ENCODE data around the gene FDXACB1. TPM values are rescaled to one million over a fixed set of nuclear protein-coding genes. Genes with fewer than 3 reads are reported as not detected.
A peak's percentile ranks its signal among the peaks of the same experiment; 100 is the strongest.

The FDXACB1 gene
- total RNA-seq, 2 donors from 2014 or later, result 6.2 to 7.9 TPM

GRCh38 chr11:111879637-111879960 lies 634 bp upstream of the FDXACB1 start:
- peak overlapping the region; percentile 95 to 96 for H3K27ac Mint-ChIP-seq
- no peaks in the 10 kb centered on the region for H3K27me3 Mint-ChIP-seq
- H3K4me1 Mint-ChIP-seq (ENCODE audit: low read depth in 2 of 2), result peaks cover 13 to 15% of the 10 kb centered on the region in 2 donors
- peaks cover 3% of the 10 kb centered on the region for H3K9me3 Mint-ChIP-seq
- ATAC-seq (no peak), DNase-seq (ENCODE audit: low spot score) (no peak)
- H3K36me3 Mint-ChIP-seq, result peaks cover 5% of the 10 kb centered on the region
- peak overlapping the region; percentile 96 for H3K4me3 Mint-ChIP-seq

- ATAC-seq, result no peak
- H3K36me3 Mint-ChIP-seq, result peaks cover 5% of the 10 kb centered on the region
These were observed 548 bp downstream of the FDXACB1 start for GRCh38 chr11:111878385-111878848.

GRCh38 chr11:111871693-111872161 lies 7.2 kb downstream of the FDXACB1 start:
- no peak for DNase-seq (ENCODE audit: low spot score)
- H3K4me3 Mint-ChIP-seq, result peak overlapping the region; percentile 97
- ATAC-seq, result no peak
- H3K36me3 Mint-ChIP-seq, result peaks cover 5% of the 10 kb centered on the region
- H3K27ac Mint-ChIP-seq, result peak overlapping the region; percentile 87 to 96
- H3K27me3 Mint-ChIP-seq, result no peaks in the 10 kb centered on the region
- peaks cover 25% of the 10 kb centered on the region in 2 donors for H3K4me1 Mint-ChIP-seq (ENCODE audit: low read depth in 2 of 2)
- no peaks in the 10 kb centered on the region for H3K9me3 Mint-ChIP-seq

More at GRCh38 chr11:111878385-111878848, 548 bp downstream of the FDXACB1 start:
- Mint-ChIP-seq H3K4me1 (ENCODE audit: low read depth in 2 of 2) (peaks cover 15% of the 10 kb centered on the region in 2 donors), H3K27me3 (no peaks in the 10 kb centered on the region), H3K27ac (peak overlapping the region; percentile 95 to 96), H3K9me3 (peaks cover 3% of the 10 kb centered on the region), H3K4me3 (peak overlapping the region; percentile 96)
- no peak for DNase-seq (ENCODE audit: low spot score)

DNA sequence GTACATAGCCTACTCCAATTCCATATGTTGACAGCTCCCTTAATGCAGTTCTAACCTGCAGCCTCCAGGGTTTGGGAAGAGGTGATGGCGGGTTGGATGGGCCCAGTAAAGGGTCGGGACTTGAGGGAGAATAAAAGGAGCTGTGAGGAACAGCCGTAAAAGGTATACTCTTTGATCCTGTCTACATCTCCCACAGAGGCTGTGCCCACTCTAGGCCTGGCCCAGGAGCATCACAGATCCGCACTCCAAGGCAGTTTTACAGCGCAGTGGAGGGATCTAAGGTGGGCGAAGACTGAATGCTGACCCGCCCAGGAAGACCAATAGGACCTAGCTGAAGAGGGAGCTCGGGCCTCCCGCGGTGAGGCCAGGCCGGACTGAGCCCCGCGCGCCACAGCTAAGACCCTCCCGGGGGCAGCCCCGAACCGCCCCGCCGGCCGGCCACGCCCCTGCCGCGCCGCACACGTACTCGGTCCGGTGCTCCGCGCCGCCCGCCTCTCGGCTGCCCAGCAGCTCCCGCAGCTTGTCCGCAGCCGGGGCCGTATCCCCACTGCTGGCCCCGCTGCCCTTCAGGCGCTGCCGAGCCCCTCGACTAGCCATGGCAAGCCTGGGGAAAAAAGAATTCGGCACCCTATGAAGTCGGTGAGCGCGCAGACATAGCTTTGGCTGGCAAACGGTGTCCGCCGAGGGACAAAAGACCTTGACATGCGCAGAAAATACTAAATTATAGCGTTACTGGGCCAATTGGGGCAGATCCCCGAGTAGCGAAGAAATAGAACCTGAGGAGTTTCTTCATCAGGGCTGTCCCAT lies 7.9 kb downstream of the FDXACB1 start, which contains the start of gene ALG9:
ALG9 (minus strand) TSS at position 696 of the 807 bp plus-strand sequence; CDS start at position 597, 99 bp downstream.
- peak; percentile 97 for ATAC-seq
- H3K9me3 Mint-ChIP-seq, result no peaks in the 10 kb centered on the region
- peak; percentile 86 for DNase-seq (ENCODE audit: low spot score)
- H3K36me3 Mint-ChIP-seq, result peaks cover 11% of the 10 kb centered on the region
- H3K4me3 Mint-ChIP-seq, result peak within 1 kb of the TSS; percentile 97
- H3K27me3 Mint-ChIP-seq, result no peaks in the 10 kb centered on the region
- peaks cover 25% of the 10 kb centered on the region in 2 donors for H3K4me1 Mint-ChIP-seq (ENCODE audit: low read depth in 2 of 2)
- peak within 1 kb of the TSS; percentile 87 to 96 for H3K27ac Mint-ChIP-seq

- H3K27ac Mint-ChIP-seq, result peak overlapping the region; percentile 87 to 96
- no peaks in the 10 kb centered on the region for H3K9me3 Mint-ChIP-seq
- peaks cover 25% of the 10 kb centered on the region in 2 donors for H3K4me1 Mint-ChIP-seq (ENCODE audit: low read depth in 2 of 2)
- ATAC-seq (no peak), DNase-seq (ENCODE audit: low spot score) (no peak)
- H3K4me3 Mint-ChIP-seq, result peak overlapping the region; percentile 97
- H3K27me3 Mint-ChIP-seq, result no peaks in the 10 kb centered on the region
- H3K36me3 Mint-ChIP-seq, result peaks cover 11% of the 10 kb centered on the region
These were observed 8.5 kb downstream of the FDXACB1 start for GRCh38 chr11:111870522-111870885.

- Mint-ChIP-seq H3K4me3 (no peak overlapping the region), H3K4me1 (ENCODE audit: low read depth in 2 of 2) (peaks cover 25% of the 10 kb centered on the region in 2 donors), H3K27ac (peak overlapping the region; percentile 87 to 96), H3K36me3 (peaks cover 11% of the 10 kb centered on the region), H3K9me3 (no peaks in the 10 kb centered on the region), H3K27me3 (no peaks in the 10 kb centered on the region)
- ATAC-seq, result no peak
- no peak for DNase-seq (ENCODE audit: low spot score)
These were observed 8.9 kb downstream of the FDXACB1 start for GRCh38 chr11:111870113-111870512.

DNA sequence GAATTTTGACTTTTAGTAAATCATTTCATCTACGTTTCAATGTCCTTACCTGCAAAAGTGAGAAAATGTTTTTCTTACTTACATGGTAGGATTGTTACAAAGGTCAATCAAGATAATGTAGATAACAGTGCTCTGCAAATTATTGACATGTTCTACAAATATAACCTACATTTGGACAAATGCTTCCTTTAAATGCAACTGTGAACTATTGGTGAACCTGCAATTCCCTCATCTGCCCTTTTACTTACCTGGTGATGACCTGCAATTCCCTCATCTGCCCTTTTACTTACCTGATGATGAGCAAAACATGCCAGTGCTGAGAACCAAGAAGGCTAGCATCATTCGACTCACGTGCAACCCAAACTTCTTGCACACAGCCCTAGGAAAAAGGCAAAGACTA lies 18.7 kb downstream of the FDXACB1 start:
- no peaks in the 10 kb centered on the region for H3K4me1 Mint-ChIP-seq (ENCODE audit: low read depth in 2 of 2)
- no peak overlapping the region for H3K27ac Mint-ChIP-seq
- H3K4me3 Mint-ChIP-seq, result no peak overlapping the region
- no peaks in the 10 kb centered on the region for H3K27me3 Mint-ChIP-seq
- H3K9me3 Mint-ChIP-seq, result no peaks in the 10 kb centered on the region
- H3K36me3 Mint-ChIP-seq, result peaks cover 14% of the 10 kb centered on the region
- ATAC-seq (no peak), DNase-seq (ENCODE audit: low spot score) (no peak)

DNA sequence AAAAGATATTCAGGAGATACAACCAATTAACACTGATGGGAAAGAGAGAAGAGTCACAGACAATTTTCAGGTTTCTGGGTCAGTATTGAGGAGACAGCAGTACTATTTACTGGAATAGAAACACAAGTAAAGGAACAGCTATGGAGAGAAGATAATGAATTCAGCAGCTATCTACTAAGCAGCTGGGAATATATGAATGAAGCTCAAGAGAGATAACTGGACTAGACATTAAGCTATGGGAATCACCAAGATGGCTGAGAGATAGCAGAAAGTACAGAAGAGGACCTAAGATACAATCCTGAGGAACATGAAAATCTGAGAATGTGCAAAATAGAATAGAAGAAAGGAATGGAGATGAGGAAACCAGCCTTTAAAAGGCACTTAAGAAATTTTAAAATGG lies 23.5 kb downstream of the FDXACB1 start:
- ATAC-seq (no peak), DNase-seq (ENCODE audit: low spot score) (no peak)
- Mint-ChIP-seq H3K9me3 (no peaks in the 10 kb centered on the region), H3K4me1 (ENCODE audit: low read depth in 2 of 2) (no peaks in the 10 kb centered on the region), H3K27ac (no peak overlapping the region), H3K36me3 (peaks cover 25% of the 10 kb centered on the region), H3K4me3 (no peak overlapping the region), H3K27me3 (no peaks in the 10 kb centered on the region)

GRCh38 chr11:111852103-111852502 lies 26.9 kb downstream of the FDXACB1 start:
- Mint-ChIP-seq H3K4me3 (no peak overlapping the region), H3K4me1 (ENCODE audit: low read depth in 2 of 2) (no peaks in the 10 kb centered on the region), H3K9me3 (no peaks in the 10 kb centered on the region), H3K27me3 (no peaks in the 10 kb centered on the region), H3K36me3 (peaks cover 24% of the 10 kb centered on the region), H3K27ac (no peak overlapping the region)
- ATAC-seq (no peak), DNase-seq (ENCODE audit: low spot score) (no peak)

- Mint-ChIP-seq H3K4me3 (no peak overlapping the region), H3K4me1 (ENCODE audit: low read depth in 2 of 2) (no peaks in the 10 kb centered on the region), H3K27ac (no peak overlapping the region), H3K27me3 (no peaks in the 10 kb centered on the region), H3K36me3 (peaks cover 24% of the 10 kb centered on the region), H3K9me3 (no peaks in the 10 kb centered on the region)
- ATAC-seq (no peak), DNase-seq (ENCODE audit: low spot score) (no peak)
These were observed 27.3 kb downstream of the FDXACB1 start for GRCh38 chr11:111851636-111852035.

- Mint-ChIP-seq H3K9me3 (no peaks in the 10 kb centered on the region), H3K4me1 (ENCODE audit: low read depth in 2 of 2) (no peaks in the 10 kb centered on the region), H3K27me3 (no peaks in the 10 kb centered on the region), H3K27ac (no peak overlapping the region), H3K4me3 (no peak overlapping the region), H3K36me3 (peaks cover 24% of the 10 kb centered on the region)
- DNase-seq (ENCODE audit: low spot score), result no peak
- no peak for ATAC-seq
These were observed 27.9 kb downstream of the FDXACB1 start for GRCh38 chr11:111851067-111851466.

GRCh38 chr11:111849631-111850030 lies 29.3 kb downstream of the FDXACB1 start:
- Mint-ChIP-seq H3K4me3 (no peak overlapping the region), H3K27ac (no peak overlapping the region), H3K4me1 (ENCODE audit: low read depth in 2 of 2) (no peaks in the 10 kb centered on the region), H3K27me3 (no peaks in the 10 kb centered on the region), H3K9me3 (no peaks in the 10 kb centered on the region), H3K36me3 (peaks cover 16% of the 10 kb centered on the region)
- DNase-seq (ENCODE audit: low spot score) (no peak), ATAC-seq (no peak)

DNA sequence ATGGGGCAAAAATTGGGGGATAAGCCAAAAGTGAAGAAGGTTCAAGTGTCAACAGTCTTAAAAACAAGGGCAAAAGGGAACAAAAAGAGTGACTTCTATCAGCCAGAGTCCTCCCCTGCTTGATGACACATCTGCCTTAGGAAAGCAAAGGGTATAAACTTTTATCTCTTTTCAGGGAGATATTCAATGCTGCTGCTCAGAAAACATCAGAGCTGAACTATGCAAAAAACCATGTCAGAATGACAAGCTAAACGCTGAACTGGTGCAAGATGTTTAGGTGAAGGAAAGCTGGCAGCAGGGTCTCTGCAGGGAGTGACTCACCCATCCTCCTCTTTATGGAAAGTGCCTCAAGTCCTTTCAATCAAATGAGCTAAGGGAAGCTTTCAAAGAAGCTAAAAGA lies 32.3 kb downstream of the FDXACB1 start:
- ATAC-seq (no peak), DNase-seq (ENCODE audit: low spot score) (no peak)
- Mint-ChIP-seq H3K9me3 (no peaks in the 10 kb centered on the region), H3K27me3 (no peaks in the 10 kb centered on the region), H3K36me3 (peaks cover 16% of the 10 kb centered on the region), H3K4me3 (no peak overlapping the region), H3K4me1 (ENCODE audit: low read depth in 2 of 2) (no peaks in the 10 kb centered on the region), H3K27ac (no peak overlapping the region)

- Mint-ChIP-seq H3K27me3 (no peaks in the 10 kb centered on the region), H3K4me3 (no peak overlapping the region), H3K36me3 (peaks cover 16% of the 10 kb centered on the region), H3K9me3 (no peaks in the 10 kb centered on the region), H3K27ac (no peak overlapping the region), H3K4me1 (ENCODE audit: low read depth in 2 of 2) (peaks cover 0 to 4% of the 10 kb centered on the region in 2 donors)
- ATAC-seq (no peak), DNase-seq (ENCODE audit: low spot score) (no peak)
These were observed 32.9 kb downstream of the FDXACB1 start for GRCh38 chr11:111846063-111846462.

Measured in natural killer cell treated with Interleukin-12 subunit alpha and Interleukin-12 subunit beta and Interleukin-15 and Interleukin-18, amount 100 ng/mL, for 72 hours (primary cell).